DOHH2 (cell line): ENCODE data around the gene SRBD1.
A peak's percentile ranks its signal among the peaks of the same experiment; 100 is the strongest.

Experiments
- H3F3A ChIP-seq: fragments of 200-600 bp; sonication (generic), shearing (Covaris generic); 2 replicates; pipeline ENCODE4 v1.6.0; 2016; ENCODE audit warnings: antibody characterized with exemption, mild to moderate bottlenecking; ENCODE audit not compliant: control insufficient read depth, insufficient read depth
- H3K27ac ChIP-seq: fragments of 200-600 bp; sonication (generic); 2 replicates; pipeline ENCODE4 v1.5.1; 2014; ENCODE audit warnings: low read depth, mild to moderate bottlenecking, low read length, moderate library complexity
- H3K27me3 ChIP-seq: fragments of 200-600 bp; sonication (generic); 2 replicates; pipeline ENCODE4 v1.6.1; 2014; ENCODE audit warnings: mild to moderate bottlenecking, low read length, mixed read lengths; ENCODE audit not compliant: control insufficient read depth
- H3K36me3 ChIP-seq: fragments of 200-600 bp; sonication (generic); 2 replicates; pipeline ENCODE4 v1.6.1; 2014; ENCODE audit warnings: mild to moderate bottlenecking, low read length, moderate library complexity, mixed read lengths; ENCODE audit not compliant: control insufficient read depth
- H3K4me1 ChIP-seq: fragments of 200-600 bp; sonication (generic); 2 replicates; pipeline ENCODE4 v1.6.1; 2014; ENCODE audit warnings: mild to moderate bottlenecking, low read length, mixed read lengths; ENCODE audit not compliant: control insufficient read depth
- H3K4me2 ChIP-seq: fragments of 200-600 bp; sonication (generic); 2 replicates; pipeline ENCODE4 v1.6.0; 2014; ENCODE audit warnings: mild to moderate bottlenecking, low read length, moderate library complexity
- H3K4me3 ChIP-seq: fragments of 200-600 bp; sonication (generic); 2 replicates; pipeline ENCODE4 v1.5.1; 2014; ENCODE audit warnings: mild to moderate bottlenecking, low read length, mixed read lengths
- H3K79me2 ChIP-seq: fragments of 200-600 bp; sonication (generic); 2 replicates; pipeline ENCODE4 v1.6.1; 2014; ENCODE audit warnings: mild to moderate bottlenecking, low read length, mixed read lengths; ENCODE audit not compliant: control insufficient read depth
- H3K9me2 ChIP-seq: fragments of 200-600 bp; sonication (generic); replicated peaks from 2 replicates; pipeline ENCODE4 v1.6.1; 2014; ENCODE audit warnings: mild to moderate bottlenecking, low read length, mixed read lengths; ENCODE audit not compliant: control insufficient read depth
- H3K9me3 ChIP-seq: fragments of 200-600 bp; sonication (generic); 2 replicates; pipeline ENCODE4 v1.6.1; 2014; ENCODE audit warnings: antibody characterized with exemption, low read length, mixed read lengths; ENCODE audit not compliant: control insufficient read depth, insufficient read depth
- H4K20me1 ChIP-seq: fragments of 200-600 bp; sonication (generic); 2 replicates; pipeline ENCODE4 v1.6.0; 2014; ENCODE audit warnings: low read depth, mild to moderate bottlenecking, antibody characterized with exemption, low read length, moderate library complexity; ENCODE audit not compliant: control insufficient read depth, insufficient read depth
- EZH2phosphoT487 ChIP-seq: fragments of 200-600 bp; sonication (generic); IDR thresholded peaks from 2 replicates; pipeline ENCODE4 v1.6.1; 2017; ENCODE audit warnings: borderline replicate concordance, mild to moderate bottlenecking, antibody characterized with exemption, low read length, moderate library complexity, mixed read lengths
- TF ChIP-seq, protein P1 (sequence below): fragments of 200-600 bp; sonication (generic); IDR thresholded peaks from one replicate; pipeline ENCODE4 v1.5.1; 2014; ENCODE audit warnings: antibody characterized with exemption, mild to moderate bottlenecking, low read depth, low read length; ENCODE audit not compliant: poor library complexity, severe bottlenecking

SRBD1 gene

GRCh38 chr2:45652090-45653031 lies 41.3 kb upstream of the SRBD1 start:
- Histone ChIP-seq H3K4me2 (peak overlapping the region; percentile 77), H3K27me3 (peaks cover 40% of the 10 kb centered on the region), H4K20me1 (0 out of 2 replicates have a peak, but pooled peaks cover 4% of the 10 kb centered on the region), H3K36me3 (no peaks in the 10 kb centered on the region), H3K27ac (no peak overlapping the region), H3K4me3 (peak overlapping the region; percentile 96), H3K9me3 (no peaks in the 10 kb centered on the region), H3K9me2 (no peaks in the 10 kb centered on the region), H3F3A (peaks cover 8% of the 10 kb centered on the region; the same call in 1 of the 2 replicates), H3K79me2 (peaks cover 14% of the 10 kb centered on the region; the same call in 1 of the 2 replicates), H3K4me1 (peaks cover 23% of the 10 kb centered on the region)
- TF ChIP-seq, protein P1, sequence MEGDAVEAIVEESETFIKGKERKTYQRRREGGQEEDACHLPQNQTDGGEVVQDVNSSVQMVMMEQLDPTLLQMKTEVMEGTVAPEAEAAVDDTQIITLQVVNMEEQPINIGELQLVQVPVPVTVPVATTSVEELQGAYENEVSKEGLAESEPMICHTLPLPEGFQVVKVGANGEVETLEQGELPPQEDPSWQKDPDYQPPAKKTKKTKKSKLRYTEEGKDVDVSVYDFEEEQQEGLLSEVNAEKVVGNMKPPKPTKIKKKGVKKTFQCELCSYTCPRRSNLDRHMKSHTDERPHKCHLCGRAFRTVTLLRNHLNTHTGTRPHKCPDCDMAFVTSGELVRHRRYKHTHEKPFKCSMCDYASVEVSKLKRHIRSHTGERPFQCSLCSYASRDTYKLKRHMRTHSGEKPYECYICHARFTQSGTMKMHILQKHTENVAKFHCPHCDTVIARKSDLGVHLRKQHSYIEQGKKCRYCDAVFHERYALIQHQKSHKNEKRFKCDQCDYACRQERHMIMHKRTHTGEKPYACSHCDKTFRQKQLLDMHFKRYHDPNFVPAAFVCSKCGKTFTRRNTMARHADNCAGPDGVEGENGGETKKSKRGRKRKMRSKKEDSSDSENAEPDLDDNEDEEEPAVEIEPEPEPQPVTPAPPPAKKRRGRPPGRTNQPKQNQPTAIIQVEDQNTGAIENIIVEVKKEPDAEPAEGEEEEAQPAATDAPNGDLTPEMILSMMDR: no peak
- TF ChIP-seq EZH2phosphoT487: no peak

DNA sequence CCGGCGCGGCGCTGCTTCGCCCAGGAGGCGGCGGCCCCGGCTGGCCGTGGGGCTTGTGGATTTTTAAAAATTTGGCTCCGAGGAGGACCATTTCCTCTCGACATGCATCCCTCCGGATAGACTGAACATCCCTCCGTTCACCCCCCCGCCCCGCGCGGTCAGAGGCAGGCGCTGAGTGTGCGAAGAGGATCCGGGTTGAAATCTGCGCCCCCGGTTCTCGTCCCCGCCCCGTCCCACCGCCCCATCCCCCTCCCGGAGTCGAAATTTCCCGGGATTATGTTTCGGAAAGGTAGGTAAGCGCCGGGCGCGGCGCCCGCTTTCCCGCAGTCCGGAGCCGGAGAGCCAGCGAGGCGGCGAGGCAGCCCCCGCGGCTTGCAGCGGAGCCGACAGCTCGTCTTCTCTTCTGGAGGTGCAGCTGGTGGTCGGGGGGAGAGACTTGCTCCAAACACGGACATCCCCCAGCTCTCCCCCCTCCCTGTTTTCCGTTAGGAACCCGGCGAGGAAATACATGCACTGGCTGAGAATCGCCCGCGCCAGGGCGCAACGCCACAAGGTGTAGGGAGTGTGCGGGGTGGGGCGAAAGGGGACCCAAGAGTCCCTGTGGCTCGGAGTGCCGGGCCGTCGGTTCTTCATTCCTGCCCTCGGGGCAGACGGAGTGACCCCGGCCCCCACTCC lies 40.5 kb upstream of the SRBD1 start, which contains the start of gene PRKCE:
Gene PRKCE, plus strand, starts transcription at position 261 of the 675 bp plus-strand sequence.
- Histone ChIP-seq H3K27me3 (peaks cover 40% of the 10 kb centered on the region), H3K4me1 (peaks cover 23% of the 10 kb centered on the region), H3K4me3 (peak within 1 kb of the TSS; percentile 96), H3K9me3 (no peaks in the 10 kb centered on the region), H3F3A (peaks cover 8% of the 10 kb centered on the region; the same call in 1 of the 2 replicates), H3K9me2 (no peaks in the 10 kb centered on the region), H4K20me1 (0 out of 2 replicates have a peak, but pooled peaks cover 4% of the 10 kb centered on the region), H3K36me3 (no peaks in the 10 kb centered on the region), H3K4me2 (peak within 1 kb of the TSS; percentile 99), H3K79me2 (peaks cover 14% of the 10 kb centered on the region; the same call in 1 of the 2 replicates), H3K27ac (peak within 1 kb of the TSS; percentile 32; the same call in 1 of the 2 replicates)
- TF ChIP-seq, protein P1: no peak
- no peak; the same call in 1 of the 2 replicates for TF ChIP-seq EZH2phosphoT487

DNA sequence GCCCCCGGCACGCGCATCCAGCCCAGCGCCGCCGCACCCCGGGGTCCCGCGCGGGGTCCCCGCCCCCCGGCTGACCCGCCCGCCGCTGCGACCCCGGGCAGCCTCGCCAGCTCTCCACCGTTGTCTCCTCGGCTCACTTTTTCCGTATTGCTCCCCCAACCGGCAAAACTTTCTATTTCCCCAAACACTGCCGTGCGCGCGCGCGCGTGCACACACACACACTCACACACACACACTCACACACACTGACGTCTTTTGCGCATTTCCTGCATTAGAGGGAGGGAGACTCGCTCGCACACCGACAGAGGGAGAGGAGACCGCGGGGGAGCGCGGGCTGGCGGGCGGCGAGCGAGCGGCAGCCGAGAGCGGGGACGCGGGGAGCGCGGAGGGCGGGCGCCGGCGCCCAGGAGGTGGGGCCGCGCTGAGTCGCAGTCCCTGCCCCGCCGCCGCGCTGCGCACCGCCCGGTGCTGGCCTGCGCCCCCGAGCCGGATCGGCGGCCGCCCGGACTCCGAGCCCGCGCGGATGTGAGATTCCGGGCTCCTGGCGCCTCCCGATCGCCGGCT lies 39.9 kb upstream of the SRBD1 start:
- Histone ChIP-seq H3K27ac (peak overlapping the region; percentile 32; the same call in 1 of the 2 replicates), H3K9me2 (no peaks in the 10 kb centered on the region), H3K4me1 (peaks cover 23% of the 10 kb centered on the region), H3K4me3 (peak overlapping the region; percentile 96), H3F3A (peaks cover 8% of the 10 kb centered on the region; the same call in 1 of the 2 replicates), H4K20me1 (0 out of 2 replicates have a peak, but pooled peaks cover 4% of the 10 kb centered on the region), H3K36me3 (no peaks in the 10 kb centered on the region), H3K9me3 (no peaks in the 10 kb centered on the region), H3K27me3 (peaks cover 40% of the 10 kb centered on the region), H3K79me2 (peaks cover 14% of the 10 kb centered on the region; the same call in 1 of the 2 replicates), H3K4me2 (peak overlapping the region; percentile 99)
- TF ChIP-seq, protein P1: peak; percentile 54
- no peak for TF ChIP-seq EZH2phosphoT487
